NT2/D1 (cell line): ENCODE measurements around the gene TBC1D16.

Experiments used
- SUZ12 ChIP-seq: IDR thresholded peaks from 2 replicates; pipeline ENCODE4 v1.6.1; 2011; ENCODE audit not compliant: insufficient read length, insufficient read depth; ENCODE audit errors: extremely low read depth
- YY1 ChIP-seq: IDR thresholded peaks from 2 replicates; pipeline ENCODE4 v1.6.1; 2011; ENCODE audit not compliant: insufficient read length, insufficient read depth
- ZNF274 ChIP-seq: IDR thresholded peaks from 2 replicates; pipeline ENCODE4 v1.6.1; 2011; ENCODE audit warnings: mild to moderate bottlenecking, low read depth, low read length

- TF ChIP-seq ZNF274: no peak
- TF ChIP-seq YY1: no peak
- TF ChIP-seq SUZ12: no peak
Observed at GRCh38 chr17:80026359-80027042, 9.2 kb downstream of the TBC1D16 start.
